Measurements from ENCODE around the gene TMEM120B.
"Not testable (repeated sequence)": the region's sequence is repeated elsewhere in the genome, so short reads cannot be mapped to it uniquely, and the experiment has no call there.

Gene TMEM120B

GRCh38 chr12:121776190-121777098, 63.9 kb downstream of the TMEM120B start:
- peak; percentile 95 for DNase-seq

DNA sequence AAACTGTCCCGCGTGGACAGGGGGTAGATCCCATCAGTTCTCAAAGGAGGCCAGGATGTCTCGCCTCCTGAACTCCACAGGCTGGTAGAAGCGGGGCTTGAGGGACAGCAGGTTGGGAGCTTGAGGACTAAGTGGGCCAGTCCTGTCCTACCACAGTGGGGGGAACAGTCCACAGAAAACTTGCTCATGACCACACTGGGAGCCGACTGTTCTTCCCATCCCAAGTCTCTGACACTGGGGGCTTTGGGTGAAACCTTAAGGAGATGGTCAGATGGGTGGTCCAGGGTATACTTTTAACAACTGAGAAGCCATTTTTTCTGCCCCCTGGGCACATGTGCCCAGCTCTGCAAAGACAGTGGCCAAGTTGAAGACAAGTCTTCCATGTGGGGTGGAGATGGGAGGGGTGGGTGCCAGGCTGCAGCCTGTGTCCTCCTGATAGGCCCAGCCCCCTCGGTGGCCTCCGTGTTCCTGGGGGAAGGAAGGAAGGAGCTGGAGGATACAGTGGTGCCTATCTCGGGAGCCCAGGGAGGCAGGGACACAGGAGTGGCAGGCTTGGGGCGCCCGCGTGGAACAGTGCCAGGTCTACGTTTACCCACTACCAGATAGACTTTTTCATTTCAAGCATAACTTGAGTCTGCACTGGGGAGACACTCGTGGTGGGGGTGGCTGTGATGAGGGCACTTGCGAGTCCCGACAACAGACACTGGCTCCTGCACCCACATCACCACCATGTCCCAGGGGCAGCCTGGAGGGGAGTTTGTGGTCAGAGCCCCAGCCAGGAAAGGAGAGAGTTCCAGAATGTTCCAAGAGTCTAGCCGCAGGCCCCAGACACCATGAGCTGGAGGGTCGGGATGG, 66.2 kb downstream of the TMEM120B start:
- no peak for DNase-seq

DNA sequence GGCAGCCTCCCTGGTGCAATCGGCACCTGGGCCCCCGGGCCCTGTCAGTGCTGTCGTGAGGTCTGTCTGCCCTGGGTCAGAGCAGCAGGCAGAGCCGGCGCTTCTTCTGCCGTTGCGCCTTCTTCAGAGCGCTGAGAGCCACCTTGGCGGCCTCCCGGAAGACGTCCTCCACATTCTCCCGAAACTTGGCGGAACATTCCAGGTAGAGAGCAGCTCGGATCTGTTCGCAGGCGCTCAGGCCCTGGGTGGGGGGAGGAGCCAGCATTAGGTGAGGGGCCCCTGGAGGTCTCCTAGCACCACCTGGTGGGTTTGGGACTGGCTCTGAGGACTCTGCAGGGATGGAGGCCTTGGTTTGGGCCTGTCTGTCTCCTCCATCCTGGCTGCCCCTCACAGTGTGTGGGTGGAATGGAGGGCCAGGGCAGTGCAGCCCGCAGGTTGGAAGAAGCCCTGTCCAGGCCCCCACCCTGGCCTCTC, 66.9 kb downstream of the TMEM120B start:
- DNase-seq, result no peak

DNA sequence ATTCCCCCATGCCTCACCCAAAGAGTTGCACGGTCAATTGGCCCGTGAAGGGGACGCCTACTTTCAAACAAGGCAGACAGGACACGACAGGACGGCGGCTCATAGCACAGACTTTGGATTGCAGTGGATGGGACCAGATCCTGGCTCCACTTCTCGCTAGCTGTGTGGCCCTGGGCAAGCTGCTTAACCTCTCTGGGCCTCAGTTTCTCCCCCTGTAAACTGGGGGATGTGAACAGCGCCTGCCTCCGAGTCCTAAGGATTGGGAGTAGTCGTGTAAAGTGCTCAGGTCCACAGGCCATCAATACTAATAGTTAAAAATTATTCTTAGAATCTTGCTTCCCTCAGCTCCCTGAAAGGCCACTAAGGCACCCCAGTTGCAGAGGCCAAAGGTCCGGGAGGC, 67.9 kb downstream of the TMEM120B start:
- no peak for DNase-seq

DNA sequence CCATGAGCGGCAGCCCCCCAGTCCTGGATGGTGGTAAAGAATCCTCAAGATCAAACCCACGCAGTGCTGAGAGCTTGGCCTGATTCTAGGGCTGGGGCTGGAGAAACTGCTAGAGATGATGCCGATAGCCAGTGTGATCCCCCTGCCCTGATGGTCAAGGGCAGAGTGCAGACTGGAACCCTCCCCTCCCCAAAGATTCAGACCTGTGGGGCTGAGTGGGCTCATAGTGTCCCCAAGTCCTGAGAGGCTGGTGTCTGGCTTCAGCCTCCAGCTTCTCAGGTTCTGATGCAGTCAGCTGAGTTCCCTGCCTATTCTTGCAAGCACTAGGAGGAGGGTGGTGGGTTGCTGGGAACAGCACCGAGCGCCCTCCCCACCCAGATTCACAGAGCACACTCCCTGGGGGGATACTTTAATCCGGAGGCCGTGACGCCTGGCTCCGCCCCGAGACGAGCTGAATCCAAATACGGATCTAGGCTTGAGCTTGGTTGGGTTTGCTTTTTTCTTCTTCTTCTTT, 69.0 kb downstream of the TMEM120B start:
- DNase-seq, result no peak

DNA sequence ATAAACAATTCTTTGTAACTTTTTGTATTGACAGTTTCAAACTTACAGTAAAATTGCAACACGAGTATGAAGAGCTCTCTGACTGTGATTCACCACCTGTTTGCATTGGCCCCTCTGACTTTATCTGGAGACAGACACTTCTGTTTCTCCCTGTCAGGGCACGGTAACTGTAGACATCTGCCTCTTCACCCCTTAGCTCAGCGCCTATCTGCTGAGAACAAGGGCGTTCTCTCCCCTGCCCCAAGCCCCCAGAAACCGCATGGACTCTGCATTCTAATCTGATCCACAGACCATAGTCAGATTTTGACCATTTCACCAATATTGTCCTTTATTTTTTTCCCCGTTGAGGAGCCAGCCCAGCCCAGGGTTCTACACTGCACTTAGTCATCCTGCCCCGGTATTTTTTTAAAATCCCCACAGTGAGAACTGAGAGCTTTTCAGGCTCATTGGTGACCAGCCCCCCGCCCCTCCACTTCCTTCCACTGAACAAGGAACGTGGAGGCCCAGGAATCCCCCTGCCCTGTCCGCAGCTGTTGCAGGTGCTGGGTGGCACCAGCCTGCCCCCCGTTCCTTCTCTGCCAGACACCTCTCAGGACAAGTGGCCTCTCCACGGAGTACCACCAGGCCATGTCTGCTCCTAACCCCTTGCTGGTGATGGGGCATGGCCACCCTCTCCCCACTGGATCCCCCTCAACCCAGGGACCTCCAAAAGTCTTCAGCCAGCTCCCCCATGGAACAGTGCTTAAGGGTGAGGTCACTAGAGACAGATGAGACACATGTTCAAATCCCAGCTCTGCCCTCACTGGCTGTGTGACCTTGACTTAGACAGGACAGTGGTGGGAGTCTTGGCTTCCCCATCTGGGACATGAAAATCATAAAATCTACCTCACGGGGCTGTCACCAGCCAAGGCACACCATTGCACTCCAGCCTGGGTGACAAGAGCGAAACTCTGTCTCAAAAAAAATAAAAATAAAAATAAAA, 69.7 kb downstream of the TMEM120B start:
- peak; percentile 79 for DNase-seq

DNA sequence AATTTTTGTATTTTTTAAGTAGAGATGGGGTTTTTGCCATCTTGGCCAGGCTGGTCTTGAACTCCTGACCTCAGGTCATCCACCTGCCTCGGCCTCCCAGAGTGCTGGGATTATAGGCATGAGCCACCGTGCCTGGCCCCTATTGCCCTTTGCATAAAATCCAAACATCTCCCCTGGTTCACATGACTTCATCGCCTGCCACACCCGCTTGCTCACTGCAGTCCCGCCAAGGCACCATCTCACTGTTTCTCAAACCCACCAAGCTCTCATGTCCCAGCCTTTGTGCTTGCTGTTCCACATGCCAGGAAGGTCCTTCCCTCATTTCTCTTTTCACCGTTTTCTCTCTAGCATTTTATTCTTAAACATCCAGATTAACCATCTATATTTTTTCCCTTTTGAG, 71.2 kb downstream of the TMEM120B start:
- no peak for DNase-seq

DNA sequence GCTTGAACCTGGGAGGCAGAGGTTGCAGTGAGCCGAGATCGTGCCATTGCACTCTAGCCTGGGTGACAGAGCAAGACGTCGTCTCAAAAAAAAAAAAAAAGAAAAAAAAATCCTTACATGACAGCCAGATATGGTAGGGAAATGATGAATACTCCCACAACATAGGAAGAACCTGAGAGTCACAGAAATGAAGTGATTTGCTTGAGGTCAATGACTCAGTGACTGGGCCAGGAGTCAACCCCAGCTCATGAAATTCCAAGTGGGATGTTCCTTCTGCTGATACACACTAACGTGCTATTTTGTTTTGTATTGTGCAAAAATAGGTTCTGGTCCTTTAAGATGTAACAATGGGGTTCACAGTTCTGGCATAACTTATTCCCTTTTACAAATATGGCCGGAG, 71.9 kb downstream of the TMEM120B start:
- no peak for DNase-seq

DNA sequence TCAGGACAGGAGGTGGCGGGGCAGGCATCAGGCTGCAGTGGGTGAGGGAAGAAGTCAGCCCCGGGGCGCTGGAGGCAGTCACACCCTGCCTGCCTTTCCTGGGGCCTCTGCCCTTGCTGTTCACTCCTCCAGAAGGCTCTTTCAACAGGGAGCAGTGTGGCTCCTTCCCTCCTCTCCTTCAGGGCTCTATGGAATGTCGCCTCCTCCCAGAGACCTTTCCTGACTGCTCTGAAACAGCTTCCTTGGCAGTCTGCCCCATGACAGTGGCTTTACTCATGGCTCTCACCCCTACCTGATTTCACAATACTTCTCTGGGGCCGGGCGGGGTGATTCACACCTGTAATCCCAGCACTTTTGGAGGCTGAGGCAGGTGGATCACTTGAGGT, 73.9 kb downstream of the TMEM120B start:
- peak; percentile 63 for DNase-seq

DNA sequence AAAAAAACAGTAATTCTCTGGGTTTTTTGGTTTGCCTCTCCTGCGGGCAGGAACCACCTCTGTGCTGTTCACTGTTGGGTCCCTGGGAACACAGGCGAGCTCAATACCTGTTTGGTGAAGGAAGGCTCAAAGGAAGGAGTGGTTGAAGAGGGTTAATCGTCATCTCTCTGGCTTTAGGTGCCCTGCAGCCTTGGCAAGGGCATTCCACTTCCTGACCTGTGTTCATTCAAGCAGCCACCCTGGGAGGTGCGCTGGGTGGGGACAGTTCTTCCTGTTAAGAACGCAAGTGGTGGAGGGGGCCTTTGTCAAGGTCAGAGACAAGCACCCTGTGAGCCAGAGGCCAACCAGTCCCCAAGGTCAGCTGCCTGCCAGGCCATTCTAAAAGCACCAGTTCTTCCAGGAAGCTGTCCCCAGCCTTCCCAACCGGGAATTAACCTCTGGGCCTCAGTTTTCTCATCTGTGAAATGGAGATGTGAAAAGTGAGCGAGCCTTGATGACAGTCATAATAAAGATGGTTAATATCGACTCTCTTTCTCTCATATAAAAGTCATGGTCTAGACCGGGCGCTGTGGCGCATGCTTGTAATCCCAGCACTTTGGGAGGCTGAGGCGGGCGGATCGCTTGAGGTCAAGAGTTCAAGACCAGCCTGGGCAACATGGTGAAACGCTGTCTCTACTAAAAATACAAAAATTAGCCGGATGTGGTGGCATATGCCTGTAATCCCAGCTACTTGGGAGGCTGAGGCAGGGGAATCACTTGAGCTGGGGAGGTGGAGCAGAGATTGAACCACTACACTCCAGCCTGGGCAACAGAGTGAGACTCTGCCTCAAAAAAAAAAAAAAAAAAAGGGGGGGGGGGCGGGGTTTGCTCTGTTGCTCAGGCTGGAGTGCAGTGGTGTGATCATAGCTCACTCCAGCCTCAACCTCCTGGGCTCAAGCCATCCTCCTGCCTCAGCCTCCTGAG, 74.8 kb downstream of the TMEM120B start:
- peak; percentile 54 for DNase-seq

- DNase-seq, result peak; percentile 48
These were observed 75.7 kb downstream of the TMEM120B start for GRCh38 chr12:121788176-121788818.

DNA sequence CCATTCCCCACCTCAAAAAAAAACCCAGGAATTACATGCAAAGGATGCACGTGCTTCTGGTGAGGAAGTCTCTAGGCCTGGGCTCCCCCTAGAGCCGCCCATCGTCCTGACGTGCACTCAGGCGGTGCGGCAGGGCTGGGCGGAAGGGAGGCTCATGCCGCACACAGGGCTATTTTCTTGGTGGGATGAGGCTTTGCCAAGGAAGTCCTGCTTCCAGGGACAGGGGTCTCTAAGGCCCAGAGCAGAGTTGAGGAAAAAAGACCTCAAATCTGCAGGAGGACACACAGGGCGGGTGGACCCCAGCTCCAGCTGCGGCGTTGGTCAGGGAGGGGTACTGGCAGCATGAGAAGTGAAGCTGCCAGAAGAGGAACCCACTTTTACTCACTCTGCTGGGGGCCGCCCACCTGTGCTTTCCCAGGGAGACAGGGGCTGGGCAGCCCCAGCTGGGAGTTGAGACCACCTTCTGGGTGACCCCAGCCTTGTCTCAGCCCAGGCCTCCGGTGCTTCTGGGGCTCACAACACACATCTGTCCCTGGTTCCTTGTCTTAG, 76.8 kb downstream of the TMEM120B start:
- DNase-seq, result peak; percentile 66

GRCh38 chr12:121789800-121790728, 77.5 kb downstream of the TMEM120B start:
- peak; percentile 96 for DNase-seq

GRCh38 chr12:121790785-121791184, 78.2 kb downstream of the TMEM120B start:
- DNase-seq, result not testable (repeated sequence)

GRCh38 chr12:121791671-121792551, 79.4 kb downstream of the TMEM120B start:
- DNase-seq, result peak; percentile 62

- DNase-seq, result peak; percentile 71
These were observed 80.3 kb downstream of the TMEM120B start for GRCh38 chr12:121792607-121793439.

DNA sequence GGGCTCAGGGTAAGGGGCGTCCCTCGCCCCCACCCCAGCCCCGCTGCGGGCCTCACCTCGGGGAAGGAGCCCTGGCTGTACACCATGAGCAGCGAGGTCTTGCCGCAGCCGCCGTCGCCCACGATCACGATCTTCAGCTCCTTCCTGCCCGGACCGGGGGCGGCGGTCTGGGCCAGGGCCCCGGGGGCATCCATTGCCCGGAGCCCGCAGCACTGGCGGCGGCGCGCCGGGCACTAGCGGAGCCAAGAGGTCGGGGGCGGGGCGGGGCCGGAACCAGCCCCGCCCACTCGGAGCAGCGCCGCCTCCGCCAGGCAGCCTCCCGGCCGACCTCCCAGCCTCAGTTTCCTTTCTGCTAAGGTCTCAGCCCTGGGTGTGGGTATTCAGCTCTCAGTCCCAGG, 80.9 kb downstream of the TMEM120B start, which contains the start of gene RHOF:
Gene RHOF (minus strand): TSS at position 249 of the 398 bp plus-strand sequence. CDS start 55 bp downstream, at position 194.
- no peak for DNase-seq
